SU-DHL-6 (cell line): ENCODE measurements around the gene ONECUT3.

Experiments used
- CTCF ChIP-seq: fragments of 200-600 bp; sonication (generic); IDR thresholded peaks from one replicate; pipeline ENCODE4 v1.5.1; 2017; ENCODE audit warnings: antibody characterized with exemption, mild to moderate bottlenecking, low read length, moderate library complexity; ENCODE audit not compliant: insufficient read depth, poor library complexity, severe bottlenecking
- EZH2phosphoT487 ChIP-seq: fragments of 200-600 bp; sonication (generic), shearing (Covaris generic); conservative IDR thresholded peaks from 2 replicates; pipeline ENCODE4 v1.6.1; 2018; ENCODE audit warnings: mild to moderate bottlenecking, antibody characterized with exemption, low read length, moderate library complexity, mixed read lengths

GRCh38 chr19:1720237-1720636 is 33.1 kb upstream of the ONECUT3 start:
- TF ChIP-seq CTCF, result no peak
- no peak for TF ChIP-seq EZH2phosphoT487
